Measurements from ENCODE around the gene NCK1.

Gene NCK1

GRCh38 chr3:136861890-136862616, at the start of gene NCK1:
Gene NCK1, plus strand, starts transcription at chr3:136862208. Its CDS starts 65,794 bp downstream, at chr3:136928002.
- DNase-seq (ENCODE audit: low read depth), result peak; percentile 98

GRCh38 chr3:136817448-136817847, 44.6 kb upstream of the NCK1 start:
- DNase-seq (ENCODE audit: low read depth), result no peak

- peak; percentile 2 for DNase-seq (ENCODE audit: low read depth)
Measured at GRCh38 chr3:136818191-136818768, 43.7 kb upstream of the NCK1 start.

- peak; percentile 7 for DNase-seq (ENCODE audit: low read depth)
Measured at GRCh38 chr3:136818769-136819391, 43.1 kb upstream of the NCK1 start, which contains the start of gene SLC35G2. Gene SLC35G2, plus strand, starts transcription at chr3:136819126. Its CDS starts 35,335 bp downstream, at chr3:136854461.

- no peak for DNase-seq (ENCODE audit: low read depth)
Measured at GRCh38 chr3:136819392-136819730, 42.6 kb upstream of the NCK1 start.

GRCh38 chr3:136819731-136820679, 42.0 kb upstream of the NCK1 start:
- peak; percentile 2 for DNase-seq (ENCODE audit: low read depth)

GRCh38 chr3:136831461-136831860, 30.5 kb upstream of the NCK1 start:
- DNase-seq (ENCODE audit: low read depth), result no peak

GRCh38 chr3:136835089-136835812, 26.8 kb upstream of the NCK1 start:
- DNase-seq (ENCODE audit: low read depth), result no peak

- no peak for DNase-seq (ENCODE audit: low read depth)
Measured at GRCh38 chr3:136835813-136836510, 26.0 kb upstream of the NCK1 start.

- no peak for DNase-seq (ENCODE audit: low read depth)
Measured at GRCh38 chr3:136836511-136837156, 25.4 kb upstream of the NCK1 start.

GRCh38 chr3:136838641-136839555, 23.1 kb upstream of the NCK1 start:
- no peak for DNase-seq (ENCODE audit: low read depth)

- no peak for DNase-seq (ENCODE audit: low read depth)
Measured at GRCh38 chr3:136839556-136839931, 22.5 kb upstream of the NCK1 start.

- no peak for DNase-seq (ENCODE audit: low read depth)
Measured at GRCh38 chr3:136840252-136840651, 21.8 kb upstream of the NCK1 start.

- no peak for DNase-seq (ENCODE audit: low read depth)
Measured at GRCh38 chr3:136842294-136842693, 19.7 kb upstream of the NCK1 start.

- no peak for DNase-seq (ENCODE audit: low read depth)
Measured at GRCh38 chr3:136844724-136845123, 17.3 kb upstream of the NCK1 start.

- no peak for DNase-seq (ENCODE audit: low read depth)
Measured at GRCh38 chr3:136852180-136852579, 9.8 kb upstream of the NCK1 start.

- no peak for DNase-seq (ENCODE audit: low read depth)
Measured at GRCh38 chr3:136856665-136857064, 5.3 kb upstream of the NCK1 start.

- DNase-seq (ENCODE audit: low read depth), result no peak
Measured at GRCh38 chr3:136858381-136858780, 3.6 kb upstream of the NCK1 start.

GRCh38 chr3:136860541-136860940, 1.5 kb upstream of the NCK1 start:
- no peak for DNase-seq (ENCODE audit: low read depth)
